Fibroblast of skin of right quadriceps (primary cell): Measurements from ENCODE around the gene ADAMTS14.
"Not testable (repeated sequence)": the region's sequence is repeated elsewhere in the genome, so short reads cannot be mapped to it uniquely, and the experiment has no call there.

ENCODE experiments used
- DNase-seq: peaks from one replicate; pipeline ENCODE4 v3.0.0-alpha.2; 2013

Gene ADAMTS14

DNA sequence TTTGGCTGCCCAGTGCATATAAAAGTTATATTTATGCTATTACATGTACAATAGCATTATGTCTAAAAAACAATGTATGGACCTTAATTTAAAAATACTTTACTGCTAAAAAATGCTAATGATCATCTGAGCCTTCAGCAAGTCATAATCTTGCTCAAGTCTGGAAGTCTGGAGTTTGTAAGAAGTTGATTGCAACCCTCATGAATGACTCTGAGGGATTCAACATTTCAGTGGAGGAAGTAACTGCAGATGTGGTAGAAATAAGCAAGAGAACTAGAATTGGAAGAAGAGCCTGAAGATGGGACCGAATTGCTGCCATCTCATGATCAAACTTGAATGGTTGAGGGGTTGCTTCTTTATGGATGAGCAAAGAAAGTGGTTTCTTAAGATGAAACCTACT is 13.0 kb upstream of the ADAMTS14 start:
- DNase-seq: no peak

DNA sequence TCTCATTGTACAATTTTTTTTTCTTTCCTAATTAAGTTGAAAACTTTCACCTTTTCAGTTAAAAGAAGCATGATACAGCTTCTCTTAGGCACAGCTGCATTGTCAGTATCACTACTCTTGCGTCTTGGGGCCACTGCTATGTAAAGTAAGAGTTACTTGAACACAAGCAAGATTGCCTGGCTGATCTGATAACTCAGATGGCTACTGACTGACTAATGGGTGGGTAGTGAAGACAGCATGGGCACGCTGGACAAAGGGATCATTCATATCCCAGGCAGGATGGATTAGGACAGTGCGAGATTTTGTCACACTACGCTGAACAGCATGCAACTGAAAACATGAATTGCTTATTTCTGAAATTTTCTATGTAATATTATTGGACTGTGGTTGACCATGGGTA is 11.6 kb upstream of the ADAMTS14 start:
- DNase-seq: no peak

DNA sequence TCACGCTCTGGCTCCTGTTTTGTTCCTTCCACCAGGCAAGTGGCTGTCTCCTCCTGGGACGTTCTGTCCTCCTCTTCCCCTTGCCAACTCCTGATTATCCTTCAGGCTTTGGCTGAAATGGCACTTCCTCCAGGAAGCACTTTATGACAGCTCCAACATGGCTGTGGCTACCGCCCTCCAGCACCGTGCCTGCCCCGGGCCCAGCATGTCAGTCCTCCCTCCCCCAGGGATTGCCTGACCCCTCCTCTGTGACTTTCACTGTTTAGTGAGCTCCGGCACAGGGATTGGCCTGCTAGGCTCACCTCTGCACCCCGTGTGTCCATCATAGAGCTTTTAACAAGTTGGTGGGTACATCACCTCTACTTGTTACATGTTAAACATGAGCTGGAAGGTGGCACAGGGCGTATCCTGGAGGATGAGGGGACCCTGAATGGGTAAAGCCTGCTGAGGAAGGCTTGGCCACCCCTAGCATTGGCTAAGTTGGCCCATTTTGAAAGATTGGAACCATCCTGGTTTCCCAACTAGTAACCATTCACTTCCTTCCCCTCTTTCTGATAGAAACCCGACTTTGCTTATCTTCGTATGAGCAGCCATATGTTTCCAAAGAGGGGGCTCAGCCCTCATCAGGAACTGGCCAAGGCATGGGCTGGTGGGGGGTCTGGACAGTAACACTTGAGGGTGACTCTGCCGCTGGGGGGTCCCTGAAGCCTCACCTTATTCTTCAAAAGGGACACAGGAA is 10.5 kb upstream of the ADAMTS14 start:
- DNase-seq: no peak

DNA sequence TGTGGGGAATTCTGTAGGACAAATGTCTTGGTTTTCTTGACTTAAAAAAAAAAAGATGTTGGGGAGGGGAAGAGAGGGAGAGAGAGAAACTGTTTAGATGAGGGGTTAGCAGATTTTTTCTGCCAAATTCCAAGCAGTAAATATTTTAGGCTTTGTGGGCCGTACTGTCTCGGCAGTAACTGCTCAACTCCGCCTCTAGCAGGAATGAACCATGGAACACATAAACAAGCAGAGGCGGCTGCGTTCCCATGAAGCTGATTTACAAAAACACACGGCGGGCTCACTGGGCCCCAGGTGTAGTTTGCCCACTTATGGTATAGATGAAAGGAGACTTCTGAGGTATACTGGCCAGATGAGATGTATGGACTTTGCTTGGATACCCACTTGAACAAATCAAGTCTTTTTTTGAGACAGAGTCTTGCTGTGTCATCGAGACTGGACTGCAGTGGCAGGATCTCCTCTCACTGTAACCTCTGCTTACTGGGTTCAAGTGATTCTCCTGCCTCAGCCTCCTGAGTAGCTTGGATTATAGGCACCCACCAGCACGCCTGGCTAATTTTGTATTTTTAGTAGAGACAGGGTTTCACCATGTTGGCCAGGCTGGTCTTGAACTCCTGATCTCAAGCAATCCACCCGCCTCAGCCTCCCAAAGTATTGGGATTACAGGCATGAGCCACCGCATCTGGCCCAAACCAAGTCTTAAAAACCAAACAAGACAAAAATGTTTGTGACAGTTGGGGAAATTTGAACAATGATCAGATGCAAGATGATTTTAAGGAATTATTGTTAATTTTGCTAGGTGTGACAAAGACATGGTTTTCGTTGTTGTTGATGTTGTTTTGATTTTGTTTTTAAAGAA is 9.7 kb upstream of the ADAMTS14 start:
- DNase-seq: peak; percentile 70

DNA sequence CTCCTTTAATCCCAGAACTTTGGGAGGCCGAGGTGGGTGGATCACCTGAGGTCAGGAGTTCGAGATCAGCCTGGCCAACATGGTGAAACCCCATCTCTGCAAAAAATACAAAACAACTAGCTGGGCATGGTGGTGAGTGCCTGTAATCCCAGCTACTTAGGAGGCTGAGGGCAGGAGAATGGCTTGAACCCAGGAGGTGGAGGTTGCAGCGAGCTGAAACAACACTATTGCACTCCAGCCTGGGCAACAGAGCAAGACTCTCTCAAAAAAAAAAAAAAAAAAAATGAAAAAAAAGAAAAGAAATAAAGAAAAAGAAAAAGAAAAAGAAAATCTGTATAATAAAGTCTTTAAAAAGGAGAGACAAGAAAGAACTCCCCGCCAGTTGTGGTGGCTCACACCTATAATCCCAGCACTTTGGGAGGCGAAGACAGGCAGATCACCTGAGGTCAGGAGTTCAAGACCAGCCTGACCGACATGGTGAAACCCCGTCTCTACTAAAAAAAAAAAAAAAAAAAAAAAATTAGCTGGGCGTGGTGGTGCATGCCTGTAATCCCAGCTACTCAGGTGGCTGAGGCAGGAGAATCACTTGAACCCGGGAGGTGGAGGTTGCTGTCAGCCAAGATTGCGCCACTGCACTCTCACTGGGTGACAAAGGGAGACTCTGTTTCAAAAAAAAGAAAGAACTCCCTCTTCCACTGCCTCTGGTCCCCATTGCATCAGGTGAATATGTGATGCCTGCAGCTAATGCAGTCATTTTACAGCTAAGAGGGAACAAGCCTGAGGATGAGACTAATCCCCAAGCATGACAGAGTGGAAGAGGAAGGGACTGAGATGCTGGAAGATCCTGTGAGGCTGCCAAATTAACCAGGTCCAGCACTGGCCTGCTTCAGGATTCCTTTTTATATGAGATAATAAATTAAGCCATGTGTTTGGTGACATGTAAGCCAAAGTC is 8.6 kb upstream of the ADAMTS14 start:
- DNase-seq: peak; percentile 46

DNA sequence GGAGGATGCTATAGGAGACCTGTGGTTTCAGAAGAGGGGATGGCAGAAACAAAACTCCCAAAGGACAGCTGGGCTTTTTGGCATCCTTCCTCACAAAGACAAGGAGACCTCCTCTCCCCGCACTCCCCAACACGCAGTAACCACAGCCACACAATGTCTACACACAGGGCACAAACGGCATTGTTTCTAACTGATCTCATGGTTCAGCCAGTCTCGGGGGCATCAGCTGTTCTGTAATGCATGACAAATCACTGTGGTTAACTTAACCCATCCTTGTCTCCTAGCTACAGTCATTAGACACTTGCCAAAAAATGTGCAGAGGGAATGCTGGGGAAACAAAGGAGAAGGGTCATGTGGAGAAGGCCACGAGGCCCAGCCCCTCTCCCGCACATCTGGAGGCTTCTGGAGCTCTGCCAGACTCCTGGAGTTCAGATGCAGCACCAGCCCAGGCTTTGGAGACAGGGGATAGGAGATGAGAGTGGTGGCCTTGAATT is 7.6 kb upstream of the ADAMTS14 start:
- DNase-seq: peak; percentile 99

DNA sequence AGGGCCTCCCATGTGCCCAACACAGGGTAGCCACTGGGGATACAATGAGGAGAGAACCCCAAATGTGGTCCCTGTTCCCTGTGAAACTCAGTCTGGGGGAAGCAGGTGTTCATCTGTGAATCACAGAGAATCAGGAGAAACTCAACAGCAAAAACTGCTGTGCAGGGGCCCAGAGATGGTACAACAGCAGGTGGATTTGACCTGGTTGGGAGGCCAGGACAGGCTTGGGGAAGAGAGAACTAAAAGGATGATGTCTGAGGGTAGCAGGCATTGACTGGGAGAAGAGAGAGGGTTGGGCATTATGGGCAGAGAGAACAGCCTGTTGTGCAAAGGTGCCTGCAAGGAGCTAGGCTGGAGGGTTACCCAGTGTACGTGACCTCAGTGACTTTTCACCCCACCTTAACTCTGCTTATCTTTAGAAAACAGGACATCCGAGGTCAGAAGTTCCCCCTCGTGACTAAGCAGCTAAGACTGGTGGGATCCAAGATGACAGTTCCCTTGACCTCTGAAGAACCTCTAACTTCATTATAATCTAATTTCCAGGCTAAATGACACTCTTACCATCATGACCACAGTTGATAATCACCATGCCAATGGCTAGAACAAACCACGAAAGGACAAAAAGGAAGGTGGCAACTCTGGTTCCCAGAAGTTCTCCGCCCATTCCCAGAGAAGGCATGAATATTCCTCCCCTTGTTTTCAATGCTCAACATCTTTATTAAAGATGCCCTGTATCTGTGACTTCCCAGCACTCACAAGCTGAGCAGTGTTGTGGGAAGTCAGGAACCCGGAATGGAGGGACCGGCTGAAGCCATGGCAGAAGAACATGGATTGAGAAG is 5.1 kb upstream of the ADAMTS14 start:
- no peak for DNase-seq

DNA sequence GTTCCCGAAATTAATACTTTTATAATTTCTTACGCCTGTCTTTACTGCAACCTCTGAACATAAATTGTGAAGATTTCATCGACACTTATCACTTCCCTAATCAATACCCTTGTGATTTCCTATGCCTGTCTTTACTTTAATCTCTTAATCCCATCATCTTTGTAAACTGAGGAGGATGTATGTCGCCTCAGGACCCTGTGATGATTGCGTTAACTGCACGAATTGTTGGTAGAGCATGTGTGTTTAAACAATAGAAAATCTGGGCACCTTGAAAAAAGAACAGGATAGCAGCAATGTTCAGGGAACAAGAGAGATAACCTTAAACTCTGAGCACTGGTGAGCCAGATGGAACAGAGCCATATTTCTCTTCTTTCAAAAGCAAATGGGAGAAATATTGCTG is 4.5 kb upstream of the ADAMTS14 start:
- DNase-seq: not testable (repeated sequence)

DNA sequence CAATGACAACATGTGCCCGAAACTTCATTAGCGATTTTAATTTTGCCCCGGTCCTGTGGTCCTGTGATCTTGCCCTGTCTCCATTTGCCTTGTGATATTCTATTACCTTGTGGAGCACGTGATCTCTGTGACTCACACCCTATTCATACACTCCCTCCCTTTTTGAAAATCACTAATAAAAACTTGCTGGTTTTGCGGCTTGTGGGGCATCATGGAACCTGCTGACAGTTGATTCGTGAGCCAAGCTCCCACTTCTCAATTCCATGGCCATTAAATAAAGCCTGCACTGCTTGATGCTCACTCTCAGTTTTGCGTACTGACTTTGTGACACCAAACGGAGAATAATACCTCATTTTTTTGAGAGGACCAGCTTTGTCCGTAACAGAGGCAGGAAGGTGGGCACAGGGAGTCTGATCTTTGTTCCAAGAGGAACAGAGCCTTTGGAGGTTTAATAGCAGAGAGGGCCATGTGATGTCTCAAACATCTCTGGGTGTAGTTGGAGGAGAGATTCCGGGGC is 3.8 kb upstream of the ADAMTS14 start:
- peak; percentile 21 for DNase-seq

DNA sequence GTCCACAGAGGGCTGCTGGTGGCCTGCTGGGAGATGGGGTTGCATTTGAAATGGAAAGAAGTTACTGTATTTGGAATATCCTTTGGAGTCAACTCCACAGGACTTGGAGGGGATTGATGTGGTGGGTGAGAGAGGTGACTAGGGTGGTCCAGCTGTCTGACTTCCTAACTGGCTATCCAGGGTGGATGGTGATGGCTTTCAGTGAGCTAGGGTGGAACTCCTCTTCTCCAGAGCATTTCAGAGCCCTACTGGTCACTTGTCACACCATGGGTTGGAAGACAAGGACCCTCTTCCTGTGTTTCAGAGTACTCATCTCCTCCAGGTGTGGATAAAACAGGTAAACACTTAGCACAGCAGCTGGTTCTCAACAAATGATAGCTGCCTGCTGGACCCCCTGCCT is 3.3 kb upstream of the ADAMTS14 start:
- no peak for DNase-seq

DNA sequence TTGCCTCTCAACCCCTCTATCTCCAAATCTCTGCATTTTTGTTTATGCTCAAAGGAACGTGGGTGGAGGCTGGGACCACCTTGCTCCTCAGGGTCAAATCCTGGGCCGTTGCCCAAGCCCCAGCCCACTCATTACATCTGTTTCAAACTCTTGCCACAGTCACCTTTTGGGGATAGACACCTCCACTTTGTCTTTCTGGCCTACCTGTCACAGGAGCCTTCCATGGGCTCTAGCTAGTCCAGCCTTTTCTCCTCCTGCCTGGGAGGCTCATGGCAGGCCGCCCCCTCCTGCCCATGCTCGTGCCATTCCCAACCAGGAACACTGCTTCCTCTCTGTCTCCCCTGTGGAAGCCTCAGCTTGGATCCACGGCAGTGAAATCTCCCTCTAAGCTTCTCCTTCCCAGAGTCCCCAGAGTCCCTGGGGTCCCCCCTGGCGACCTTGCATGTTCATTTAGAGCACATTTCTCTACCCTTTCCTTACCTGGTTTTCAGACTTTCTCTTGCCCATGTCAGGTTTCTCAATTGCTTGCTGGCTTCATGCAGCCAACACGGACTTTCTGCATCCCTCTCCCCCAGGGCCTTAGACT is 2.5 kb upstream of the ADAMTS14 start:
- no peak for DNase-seq

DNA sequence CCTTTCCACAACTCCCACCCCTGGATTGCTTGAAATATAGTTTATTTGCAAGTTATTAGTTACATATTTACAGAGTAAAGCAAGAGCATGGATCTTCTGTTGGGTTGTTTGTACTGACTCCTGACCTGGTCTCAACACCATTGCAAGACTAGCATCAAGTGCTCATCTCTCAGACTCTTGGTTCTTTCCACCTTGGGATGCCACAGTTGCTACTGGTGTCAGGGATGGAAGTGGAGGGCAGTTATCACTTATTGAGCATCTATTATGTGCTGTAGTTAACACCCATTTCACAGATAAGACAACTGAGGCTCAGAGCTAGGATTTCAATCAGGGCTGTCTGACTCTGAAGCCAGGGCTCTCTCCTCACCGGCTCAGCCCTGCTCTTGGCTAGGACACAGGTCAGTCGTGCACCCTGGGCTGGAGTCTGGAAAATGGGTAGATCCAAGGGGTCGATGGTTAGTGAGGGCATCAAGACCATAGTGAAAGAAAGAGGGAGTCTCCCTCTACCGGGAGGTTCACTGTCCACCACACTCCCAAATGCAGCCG is 614 bp upstream of the ADAMTS14 start:
- DNase-seq: no peak

DNA sequence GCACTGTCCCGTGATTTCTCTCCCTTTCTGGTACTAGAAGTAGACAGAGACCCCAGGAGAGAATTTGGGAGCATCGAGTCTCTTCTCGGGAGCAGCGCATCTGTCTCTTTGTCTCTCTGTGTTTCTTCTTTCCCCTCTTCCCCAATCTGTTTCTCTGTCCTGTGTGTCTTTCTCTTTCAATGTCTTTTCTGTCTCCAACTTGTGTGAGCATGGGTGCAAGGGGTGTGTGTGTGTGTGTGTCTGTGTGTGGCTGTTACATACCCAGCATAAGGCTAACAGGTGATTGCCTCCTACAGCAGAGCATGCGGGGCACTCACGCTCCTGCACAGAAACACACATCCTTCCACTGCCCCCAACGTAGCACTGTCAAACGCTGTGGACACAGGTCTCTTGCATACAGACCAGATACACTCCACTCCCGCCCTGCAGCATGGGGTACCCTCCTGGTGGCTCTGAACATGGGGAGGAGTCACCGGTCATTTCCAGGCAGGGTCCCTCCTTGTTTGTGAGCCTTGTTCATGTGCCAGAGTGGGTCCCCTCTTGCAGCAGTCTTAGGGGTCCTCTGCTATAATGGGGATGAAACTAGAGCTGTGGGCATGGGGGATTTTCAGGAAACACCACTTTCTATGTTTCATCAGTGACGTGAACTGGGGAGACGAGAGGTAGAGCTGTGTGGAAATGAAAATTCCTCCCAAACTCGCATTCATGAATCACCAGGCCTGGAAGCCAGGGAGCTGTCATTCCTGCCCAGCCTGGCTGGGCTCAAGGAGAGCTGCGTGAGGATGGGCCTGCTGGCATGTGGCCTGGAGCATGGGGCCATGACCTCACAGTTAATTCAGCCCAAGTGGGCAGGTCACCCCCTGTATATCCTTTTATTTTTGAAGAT is 980 bp downstream of the ADAMTS14 start:
- peak; percentile 81 for DNase-seq

DNA sequence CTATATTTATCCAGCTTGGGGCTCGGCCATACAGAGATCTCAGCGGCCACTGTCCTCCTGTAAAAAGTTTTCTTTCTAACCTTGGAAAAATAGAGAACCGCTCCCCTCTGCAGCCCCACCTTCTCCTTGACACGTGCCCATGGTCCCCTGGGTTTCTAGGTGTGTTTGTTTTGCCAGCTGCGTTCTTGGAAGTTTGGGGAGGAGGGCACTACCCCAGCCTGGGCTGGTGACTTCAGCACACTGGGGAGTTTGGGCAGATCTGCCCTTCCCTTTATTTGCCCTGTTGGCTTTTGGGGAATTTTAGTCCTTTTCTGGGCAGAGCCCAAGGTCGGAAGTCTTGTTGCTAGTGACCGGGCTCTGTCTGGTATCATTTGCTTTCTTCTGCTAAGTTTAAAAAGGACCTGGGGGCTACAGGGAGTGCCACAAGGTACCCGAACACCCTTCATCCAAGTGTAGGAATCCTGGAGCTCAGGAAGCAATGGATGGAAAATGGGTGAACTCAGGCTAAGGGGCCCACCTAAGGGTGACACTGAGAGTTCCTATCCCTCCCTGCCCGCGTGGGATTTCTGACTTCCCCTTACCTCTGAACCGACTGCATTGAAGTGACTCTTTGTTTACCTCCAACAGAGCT is 1.7 kb downstream of the ADAMTS14 start:
- no peak for DNase-seq

DNA sequence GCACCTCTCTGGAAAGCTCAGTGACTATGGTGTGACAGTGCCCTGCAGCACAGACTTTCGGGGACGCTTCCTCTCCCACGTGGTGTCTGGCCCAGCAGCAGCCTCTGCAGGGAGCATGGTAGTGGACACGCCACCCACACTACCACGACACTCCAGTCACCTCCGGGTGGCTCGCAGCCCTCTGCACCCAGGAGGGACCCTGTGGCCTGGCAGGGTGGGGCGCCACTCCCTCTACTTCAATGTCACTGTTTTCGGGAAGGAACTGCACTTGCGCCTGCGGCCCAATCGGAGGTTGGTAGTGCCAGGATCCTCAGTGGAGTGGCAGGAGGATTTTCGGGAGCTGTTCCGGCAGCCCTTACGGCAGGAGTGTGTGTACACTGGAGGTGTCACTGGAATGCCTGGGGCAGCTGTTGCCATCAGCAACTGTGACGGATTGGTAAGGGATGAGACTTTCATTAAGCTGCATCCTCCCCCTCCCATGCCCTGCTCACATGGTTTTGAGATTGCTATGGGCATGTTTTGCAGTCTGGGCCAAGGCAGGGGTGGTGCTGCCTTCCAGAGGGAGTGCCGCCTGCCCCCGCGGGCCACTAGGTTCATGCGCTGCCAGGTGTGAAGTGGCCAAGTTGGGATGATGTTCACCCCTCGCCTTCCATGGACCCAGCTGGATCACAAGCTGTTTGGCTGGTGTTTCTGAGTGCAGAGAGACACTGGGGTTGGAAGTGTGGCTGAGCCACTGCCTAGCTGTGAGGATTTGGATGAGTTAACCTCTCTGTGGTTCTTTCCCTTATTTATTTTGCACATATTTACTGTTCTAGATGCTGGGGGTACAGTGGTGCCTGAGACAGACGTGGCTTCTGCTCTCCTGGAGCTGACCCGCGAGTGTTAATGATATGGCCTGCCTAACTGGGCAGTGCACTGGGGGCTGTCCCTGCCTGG is 2.5 kb downstream of the ADAMTS14 start:
- DNase-seq: no peak

DNA sequence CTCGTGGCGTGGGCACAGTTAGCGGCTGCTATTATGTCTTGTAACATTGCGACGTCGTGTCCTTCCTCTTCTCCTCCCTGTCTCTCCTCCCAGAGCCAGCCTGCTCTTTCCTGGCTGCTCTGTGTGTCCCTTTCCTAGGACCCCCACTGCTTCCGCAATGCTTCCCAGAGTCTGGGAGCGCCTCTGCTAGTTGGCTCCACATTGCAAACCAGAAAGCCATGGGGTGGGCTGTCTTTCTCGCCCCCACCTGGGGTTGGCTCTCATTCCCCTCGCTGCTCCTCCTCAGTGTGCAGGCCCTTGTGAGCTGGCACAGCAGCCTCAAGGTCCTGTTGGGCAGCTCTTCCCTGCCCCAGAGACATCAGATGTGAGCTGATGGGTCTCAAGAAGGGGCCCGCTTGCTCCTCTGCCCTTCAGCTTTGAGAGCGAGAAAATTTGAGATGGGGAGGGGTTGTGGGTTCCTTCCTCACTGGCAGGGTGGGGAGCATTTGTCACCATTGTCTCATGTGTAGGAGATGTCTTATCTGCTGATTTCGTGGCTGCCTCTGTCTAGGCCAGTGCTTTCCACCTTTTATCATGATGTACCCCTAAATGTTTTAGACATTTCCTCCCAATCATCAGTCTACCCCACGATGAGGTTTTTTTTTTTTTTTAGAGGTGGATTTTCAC is 3.3 kb downstream of the ADAMTS14 start:
- DNase-seq: no peak

DNA sequence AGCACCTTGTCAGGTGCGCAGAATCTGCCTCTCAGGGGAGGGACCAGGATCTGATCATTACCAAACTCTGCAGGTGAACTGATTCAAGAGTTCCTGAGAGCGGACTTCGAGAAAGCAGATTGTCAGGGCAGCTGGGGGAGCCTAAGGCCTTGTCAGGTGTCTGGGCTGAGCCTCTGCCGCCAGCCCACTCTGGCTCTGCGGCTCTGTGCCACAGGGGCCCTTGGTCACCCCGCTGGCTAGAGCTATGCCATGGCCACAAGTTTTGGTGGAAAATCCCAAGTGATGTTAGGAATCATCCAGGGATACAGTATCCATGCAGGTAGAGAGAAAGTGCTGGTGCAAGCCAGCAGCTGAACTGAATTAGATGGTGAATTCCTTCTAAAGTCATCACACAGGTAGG is 4.2 kb downstream of the ADAMTS14 start:
- DNase-seq: no peak

DNA sequence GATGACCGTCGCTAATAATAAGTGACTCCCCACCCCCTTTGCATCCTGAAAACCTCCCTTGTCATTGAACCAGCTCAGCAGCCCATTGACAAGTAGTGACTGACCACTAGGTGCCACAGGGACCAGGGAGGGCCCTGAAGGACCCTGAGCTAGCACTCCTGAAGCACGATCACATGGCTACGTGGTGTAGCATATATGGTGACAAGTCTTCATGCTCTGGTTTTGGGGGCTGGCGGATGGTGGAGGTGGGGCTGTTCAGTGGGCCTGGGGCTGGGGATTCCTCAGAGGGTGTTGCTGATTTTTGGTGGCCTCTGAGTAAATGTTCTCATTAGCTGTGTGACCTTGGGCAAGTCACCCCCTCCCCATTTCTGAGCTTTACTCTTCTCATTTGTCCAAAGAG is 4.7 kb downstream of the ADAMTS14 start:
- DNase-seq: no peak
